Mucosa of gallbladder (tissue), 1 donor: ENCODE measurements around the gene GNB1L. TPM values are rescaled to one million over a fixed set of nuclear protein-coding genes. Genes with fewer than 3 reads are reported as not detected.
A peak's percentile ranks its signal among the peaks of the same experiment; 100 is the strongest.

ENCODE experiments used
- DNase-seq: peaks from one replicate; pipeline ENCODE4 v3.0.0-alpha.2; 2020; ENCODE audit warnings: low spot score
- total RNA-seq: library from RNA; stranded (reverse); gene quantifications from one replicate; pipeline ENCODE4 v1.2.1, GENCODE V29; 2021
- donor health status: DM: no; HTN: no; CAD: no.

Gene GNB1L
- total RNA-seq, 1 donor from 2014 or later = 6.2 TPM

DNA sequence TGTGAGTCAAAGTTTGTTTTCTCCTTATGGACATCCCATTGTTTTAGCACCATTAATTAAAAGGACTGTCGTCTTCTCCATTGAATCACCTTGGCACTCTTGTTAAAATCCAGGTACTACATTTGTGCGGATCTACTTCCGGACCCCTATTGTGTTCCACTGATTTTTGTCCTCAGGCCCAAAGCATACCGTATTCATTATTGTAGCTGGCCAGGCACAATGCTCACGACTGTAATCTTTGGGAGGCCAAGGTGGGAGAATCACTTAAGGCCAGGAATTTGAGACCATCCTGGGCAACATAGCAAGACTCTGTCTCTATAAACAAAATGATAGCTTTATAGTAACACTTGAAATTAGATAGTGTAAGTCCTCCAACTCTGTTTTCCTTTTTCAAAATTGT, 8.9 kb upstream of the GNB1L start:
- DNase-seq = no peak

DNA sequence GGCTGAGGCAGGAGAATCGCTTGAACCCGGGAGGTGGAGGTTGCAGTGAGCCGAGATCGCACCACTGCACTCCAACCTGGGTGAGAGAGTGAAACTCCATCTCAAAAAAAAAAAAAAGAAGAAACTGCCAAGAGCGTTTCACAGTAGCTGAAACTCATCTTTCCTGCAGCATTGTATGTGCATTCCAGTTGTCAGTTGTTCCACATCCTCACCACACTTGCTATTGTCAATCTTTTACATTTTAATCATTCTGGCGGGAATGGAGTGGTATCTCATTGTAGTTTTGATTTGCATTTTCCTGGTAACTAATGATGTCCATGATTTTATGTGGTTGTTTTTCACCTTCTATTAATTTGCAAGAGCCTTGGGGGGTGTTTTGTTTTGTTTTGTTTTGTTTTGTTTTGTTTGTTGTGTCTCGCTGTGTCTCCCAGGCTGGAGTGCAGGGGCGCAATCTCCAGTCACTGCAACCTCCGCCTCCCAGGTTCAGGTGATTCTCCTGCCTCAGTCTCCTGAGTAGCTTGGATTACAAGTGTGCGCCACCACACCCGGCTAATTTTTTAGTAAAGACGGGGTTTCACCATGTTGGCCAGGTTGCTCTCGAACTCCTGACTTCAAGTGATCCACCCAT, 8.1 kb upstream of the GNB1L start:
- DNase-seq = no peak

DNA sequence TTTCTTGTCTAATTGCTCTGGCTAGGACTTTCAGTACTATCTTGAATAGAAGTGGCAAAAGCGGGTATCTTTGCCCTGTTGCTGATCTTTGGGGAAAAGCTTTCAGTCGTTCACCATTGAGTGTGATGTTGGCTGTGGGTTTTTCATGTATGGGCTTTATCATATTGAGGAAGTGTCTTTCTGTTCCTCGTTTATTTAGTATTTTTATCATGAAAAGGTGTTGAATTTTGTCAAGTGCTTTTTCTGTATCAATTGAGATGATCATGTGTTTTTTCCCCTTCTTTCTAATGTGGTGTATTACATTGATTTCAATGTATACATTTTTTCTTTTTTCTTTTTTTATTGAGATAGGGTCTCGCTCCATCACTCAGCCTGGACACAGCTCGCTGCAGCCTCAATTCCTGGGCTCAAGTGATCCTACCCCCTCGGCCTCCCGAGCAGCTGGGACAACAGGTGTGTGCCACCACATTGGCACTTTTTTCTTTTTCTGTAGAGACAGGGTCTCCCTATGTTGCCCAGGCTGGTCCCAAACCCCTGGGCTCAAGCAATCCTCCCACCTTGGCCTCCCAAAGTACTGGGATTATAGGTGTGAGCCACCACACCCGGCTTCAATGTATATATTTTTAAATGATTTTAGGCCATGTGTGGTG, 5.3 kb upstream of the GNB1L start:
- peak; percentile 7 for DNase-seq

DNA sequence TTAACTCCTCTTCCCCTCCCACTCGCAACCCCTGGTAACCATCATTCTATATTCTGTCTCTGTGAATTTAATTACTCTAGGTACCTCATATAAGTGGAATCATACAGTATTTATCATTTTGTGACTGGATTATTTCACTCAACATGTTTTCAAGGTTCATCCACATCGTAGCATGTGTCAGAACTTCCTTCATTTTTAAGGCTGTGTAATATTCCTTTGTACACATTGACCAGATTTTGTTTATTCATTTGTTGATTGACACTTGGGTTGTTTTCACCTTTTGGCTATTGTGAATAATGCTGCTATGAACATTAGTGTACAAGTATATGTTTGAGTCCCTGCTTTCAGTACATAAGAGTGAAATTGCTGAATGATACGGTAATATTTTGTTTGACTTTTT, 2.7 kb upstream of the GNB1L start:
- no peak for DNase-seq

DNA sequence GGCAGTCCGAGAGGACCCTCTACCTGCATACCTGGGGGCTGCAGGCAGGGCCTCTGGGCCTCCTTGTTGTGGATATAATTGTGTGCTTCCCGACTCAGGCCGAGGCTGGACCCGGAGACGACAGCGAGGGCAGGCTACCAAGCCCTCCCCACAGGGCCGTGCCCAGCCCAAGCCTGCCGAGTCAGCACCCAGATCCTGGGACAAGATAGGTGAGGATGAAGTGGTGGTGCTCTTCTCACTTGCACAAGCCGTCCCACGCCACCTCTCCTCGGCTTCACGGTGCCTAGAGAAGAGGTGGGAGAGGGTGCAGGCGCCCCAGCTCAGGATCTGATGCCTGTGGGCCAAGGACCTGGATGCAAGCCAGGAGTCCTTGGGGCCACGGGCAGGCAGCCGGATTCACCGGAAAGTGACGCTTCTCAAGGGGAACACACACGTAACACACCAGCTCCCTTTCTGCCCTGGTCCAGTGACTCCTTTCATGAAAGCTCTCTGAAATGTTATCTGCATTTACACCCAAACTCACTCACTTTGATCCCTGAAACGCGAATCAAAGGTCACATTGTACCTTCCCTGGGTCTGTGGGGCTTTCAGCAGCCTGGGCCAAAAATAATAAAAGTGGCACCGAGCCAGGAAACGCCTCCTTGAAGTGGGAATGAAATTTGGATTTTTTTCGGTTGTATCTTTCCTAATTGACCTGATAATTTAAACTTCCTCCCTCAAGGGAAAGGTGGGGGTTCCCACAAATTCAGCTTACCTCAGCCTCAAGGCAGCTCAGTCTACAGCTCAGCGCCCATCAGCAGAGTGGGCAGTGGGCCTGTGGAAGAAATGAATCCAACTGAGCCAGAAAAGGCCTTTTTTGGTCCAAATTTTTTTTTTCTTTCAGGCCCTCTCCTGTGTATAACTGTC, 1.1 kb upstream of the GNB1L start:
- DNase-seq = peak; percentile 22

DNA sequence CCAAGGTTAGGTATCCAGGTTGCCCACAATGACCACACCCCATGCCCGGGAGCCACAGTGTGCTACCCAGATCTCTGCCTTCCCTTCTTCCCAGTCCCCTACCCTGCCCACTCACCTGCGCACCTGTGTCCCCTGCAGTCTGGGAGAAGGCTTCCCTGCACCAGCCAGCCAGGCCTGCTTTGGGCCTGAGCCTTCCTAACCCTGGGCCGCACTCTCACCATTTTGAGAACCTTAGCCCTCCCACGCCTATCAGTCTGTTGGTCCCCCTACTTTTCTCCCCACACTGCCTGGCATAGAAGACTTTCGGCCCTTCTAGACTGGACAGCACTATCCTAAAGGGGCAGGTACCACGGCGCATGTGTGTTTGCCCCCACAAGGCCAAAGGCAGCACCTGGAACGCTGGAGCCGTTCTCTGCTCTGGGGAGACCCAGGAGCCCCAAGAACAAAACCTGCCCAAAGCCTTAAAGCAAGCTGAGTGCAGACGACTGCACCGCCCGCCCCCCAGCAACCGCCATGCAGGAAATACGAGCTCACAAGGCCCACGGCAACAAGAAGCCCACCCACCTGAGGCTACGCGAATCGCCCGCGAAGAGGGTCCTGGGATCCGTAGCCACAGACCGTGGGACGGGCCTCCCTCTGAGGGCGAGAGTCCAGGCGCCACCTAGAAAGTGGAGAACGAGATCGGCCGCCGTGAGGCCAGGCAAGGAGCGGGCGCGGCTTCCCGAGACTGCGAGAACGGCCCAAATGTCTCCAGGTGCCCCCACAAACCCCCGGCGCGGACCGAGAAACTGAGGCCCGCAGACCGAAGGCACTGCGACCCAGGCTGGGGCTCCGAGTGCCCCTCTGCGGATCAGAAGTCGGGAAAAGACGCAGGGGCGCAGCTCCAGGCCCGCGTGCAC, 546 bp downstream of the GNB1L start:
- peak; percentile 10 for DNase-seq

DNA sequence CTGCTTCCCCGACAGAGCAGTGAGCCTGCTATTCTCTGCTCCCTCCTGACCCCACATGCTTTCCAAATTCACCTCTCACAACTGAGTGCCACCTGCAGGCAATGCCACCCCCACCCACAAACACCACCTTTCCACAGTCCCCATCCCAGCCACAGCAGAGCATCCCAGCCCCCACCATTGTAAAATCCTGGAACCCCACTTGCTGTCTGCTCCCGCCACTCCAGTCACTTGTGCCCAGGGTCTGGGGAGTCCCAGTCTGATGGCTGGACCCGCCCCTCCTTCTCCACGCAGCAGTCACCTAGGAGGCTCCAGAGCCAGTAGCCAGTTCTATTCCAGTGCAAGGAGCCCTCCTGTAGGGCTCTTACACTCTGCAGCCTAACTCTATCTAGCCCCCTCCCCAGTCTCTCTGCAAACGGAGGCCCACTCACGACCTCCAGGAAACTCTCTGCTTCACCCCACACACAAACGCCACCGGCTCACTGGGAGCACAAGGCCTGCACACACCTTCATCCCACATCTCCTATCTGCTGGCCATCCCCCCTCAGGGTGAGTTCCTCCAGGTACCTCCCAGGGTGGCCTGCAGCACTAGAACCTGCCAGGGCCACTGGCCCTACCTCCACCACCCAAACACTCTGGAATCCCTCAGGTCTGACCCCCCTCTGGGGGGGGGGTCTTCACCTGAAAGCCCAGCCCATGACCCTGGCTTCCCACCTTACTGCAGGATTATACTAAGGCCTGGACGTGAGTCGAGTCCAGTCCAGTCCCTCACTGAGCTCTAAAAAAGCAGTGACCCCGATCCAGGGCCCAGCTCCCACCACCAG, 1.4 kb downstream of the GNB1L start:
- DNase-seq = peak; percentile 8

DNA sequence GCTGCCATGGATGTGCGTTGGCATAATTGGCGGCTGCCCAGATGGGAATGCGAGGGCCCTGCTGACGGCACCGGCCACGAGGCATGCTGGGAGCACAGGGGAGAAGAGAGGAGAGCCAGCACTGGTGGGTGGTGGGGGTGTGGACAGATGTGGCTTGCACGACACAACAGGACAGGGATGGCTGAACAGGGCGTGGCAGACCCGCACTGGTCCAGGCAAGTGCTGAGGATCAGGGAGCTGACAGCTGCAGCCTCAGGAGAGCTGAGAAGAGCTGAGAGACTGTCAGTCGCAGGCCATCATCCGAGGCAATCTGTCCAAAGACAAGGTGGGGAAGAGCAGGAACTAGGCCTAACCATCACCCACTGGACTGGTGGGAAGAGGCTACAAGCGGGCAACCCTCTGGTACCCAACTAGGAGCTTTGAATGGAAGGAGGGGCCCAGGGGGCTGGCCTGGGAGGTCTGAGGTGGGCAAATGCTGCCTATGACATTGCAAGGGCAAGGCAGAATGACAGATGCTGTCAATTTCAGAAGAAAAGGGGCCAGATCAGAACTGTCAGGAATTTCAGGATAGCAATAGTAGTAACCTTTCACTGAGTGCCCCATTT, 2.4 kb downstream of the GNB1L start:
- peak; percentile 9 for DNase-seq

DNA sequence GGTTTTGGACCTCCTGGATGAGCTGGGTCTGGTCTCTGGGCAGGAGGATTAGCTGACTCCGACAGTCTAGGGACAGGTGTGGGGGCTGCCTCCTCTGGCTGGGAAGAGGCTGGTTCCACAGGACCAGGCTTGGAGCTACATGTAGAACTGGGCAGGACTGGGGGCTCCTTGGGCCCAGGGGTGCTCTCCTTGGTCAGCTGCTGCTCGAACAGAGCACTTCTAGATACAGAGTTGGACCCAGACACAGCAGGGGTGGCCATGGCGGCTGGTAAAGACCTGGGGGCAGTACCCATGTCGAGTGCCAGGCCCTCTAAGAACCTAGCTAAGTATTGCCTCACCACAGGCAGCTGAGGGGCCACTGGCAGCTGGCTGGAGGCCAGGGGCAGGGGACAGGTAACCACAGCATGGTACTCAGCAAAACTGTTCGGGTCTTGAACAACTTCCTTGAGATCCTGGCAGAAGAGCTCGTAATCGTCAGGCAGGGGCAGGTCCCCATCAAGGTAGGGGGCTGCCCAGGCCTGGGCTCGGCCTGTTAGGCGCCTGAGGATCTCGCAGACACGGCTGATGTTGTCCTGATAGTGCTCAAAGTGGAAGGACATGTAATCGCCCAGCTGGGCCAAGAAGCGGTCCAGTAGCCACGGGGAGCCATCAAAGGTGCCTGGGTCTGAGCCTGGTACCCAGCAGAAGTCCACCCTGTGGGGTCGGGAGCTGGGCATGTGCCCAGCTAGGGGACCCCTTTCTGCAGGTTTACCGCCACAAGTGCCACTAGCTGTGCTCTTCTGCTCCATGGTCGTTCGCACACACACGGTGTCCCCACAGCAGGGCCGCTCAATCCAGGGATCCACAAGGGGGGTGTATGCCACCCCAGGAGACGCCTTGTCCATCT, 3.1 kb downstream of the GNB1L start:
- DNase-seq = no peak

DNA sequence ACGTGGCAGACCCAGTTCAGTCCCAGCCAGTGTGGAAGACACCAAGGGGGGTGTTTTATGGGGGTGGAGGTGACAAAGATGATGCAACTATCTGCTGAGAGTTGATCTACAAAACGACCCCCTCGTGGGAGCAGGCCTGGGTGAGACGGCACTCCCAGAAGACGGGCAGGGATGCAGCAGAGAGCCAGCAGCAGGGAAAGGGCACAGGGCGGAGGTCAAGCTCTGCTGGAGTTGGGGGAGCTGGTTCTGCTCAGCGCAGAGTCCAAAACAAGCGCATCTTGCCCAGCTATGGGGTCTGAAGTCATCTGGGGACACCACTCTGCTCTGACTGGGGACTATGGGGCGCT, 3.9 kb downstream of the GNB1L start:
- DNase-seq = no peak

DNA sequence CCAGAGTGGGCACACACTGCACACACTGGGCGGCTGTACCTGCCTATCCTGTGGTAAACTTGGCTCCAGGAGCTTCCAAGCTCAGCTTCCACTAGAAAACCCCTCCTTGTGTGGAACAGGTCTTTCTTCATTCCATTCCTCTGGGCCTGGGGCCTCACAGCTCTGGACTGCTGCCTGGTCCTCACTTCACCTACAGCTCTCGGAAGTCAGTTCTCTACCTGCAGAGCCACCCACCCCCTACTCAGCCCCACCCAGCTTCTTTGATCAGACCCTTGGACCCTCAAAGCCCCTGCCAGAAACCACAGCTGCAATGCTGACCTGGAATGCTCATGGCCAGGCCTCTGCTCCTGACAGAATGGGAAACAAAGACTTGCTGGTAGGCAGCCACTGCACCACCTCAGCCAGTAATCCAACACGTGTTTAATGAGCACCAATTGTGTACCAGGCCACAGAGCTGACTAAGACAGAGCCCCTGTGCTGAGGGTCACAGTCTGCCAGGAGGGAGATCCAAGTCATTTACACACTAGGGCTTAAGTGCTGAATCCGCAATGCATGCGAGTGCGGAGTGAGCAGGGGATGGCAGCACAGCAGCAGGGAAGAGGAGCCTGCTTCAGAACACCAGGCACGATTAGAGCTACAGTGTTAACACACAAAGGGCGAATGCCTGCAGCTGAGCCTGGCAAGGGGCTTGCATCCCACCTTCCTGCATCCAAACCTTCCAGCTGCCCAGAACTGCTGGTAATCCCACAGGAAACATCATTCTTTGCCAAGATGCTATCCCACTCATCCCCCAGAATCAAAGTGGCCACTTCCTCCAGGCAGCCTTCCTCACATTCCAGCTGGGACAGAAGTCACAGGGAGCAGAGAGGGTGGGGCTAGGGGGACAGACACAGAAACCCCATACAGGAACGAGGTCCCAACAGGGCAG, 4.6 kb downstream of the GNB1L start:
- no peak for DNase-seq

DNA sequence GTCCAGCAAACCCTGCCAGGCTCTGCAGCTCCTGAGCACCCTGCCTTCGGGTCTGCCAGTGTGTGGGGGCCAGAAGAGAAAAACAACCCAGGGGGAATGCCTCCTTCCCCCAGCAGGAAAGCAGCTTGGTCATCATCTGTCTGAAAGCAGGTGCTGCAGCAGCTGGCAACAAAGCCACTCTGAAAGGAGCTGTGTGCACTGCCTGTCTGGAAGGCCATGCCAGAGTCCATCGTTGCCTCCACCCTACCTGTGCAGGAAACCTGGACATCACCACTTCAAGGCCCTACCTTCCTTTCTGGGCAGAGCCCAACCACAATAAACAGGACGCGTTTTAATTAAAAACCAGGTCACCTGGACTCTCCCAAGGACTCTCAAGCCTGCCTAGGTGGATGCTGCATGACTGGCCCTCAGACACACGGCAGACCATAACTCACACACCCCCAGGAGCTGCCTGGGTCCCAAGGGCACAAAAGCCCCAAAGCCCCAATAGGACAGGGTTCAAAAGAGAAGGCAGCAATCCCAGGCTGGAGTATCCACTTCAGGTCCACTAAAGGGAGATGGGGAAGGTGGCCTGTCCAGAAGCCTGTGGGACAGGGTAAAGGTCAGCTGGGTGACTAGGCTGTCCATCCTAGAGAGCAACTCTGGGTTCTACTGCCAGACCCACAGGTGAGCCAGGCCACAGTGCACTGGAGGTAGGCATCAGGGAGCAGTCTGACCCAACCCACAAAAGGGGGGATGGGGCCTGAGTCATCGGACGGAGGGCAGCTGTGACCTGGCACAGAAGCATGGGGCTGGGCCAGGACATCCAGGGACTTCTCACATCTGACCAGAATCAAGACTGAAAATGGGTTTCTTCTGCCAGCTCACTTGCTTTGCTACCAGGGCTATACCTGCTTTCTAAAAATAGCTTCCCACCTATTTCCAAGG, 6.1 kb downstream of the GNB1L start:
- no peak for DNase-seq

DNA sequence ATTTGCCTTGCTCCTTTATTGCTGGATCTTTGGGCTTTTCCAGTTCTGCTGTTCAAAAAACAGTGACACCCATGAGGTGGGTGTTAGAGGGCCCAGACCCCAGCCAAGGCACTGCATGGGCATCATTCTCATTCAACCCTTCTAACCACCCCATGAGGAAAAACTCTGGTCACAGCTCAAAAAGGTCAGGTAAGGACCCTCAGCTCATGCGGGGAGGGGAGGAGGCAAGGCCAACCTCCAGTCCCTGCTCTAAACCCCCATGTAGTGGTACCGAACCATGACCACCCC, 7.4 kb downstream of the GNB1L start:
- DNase-seq = no peak

DNA sequence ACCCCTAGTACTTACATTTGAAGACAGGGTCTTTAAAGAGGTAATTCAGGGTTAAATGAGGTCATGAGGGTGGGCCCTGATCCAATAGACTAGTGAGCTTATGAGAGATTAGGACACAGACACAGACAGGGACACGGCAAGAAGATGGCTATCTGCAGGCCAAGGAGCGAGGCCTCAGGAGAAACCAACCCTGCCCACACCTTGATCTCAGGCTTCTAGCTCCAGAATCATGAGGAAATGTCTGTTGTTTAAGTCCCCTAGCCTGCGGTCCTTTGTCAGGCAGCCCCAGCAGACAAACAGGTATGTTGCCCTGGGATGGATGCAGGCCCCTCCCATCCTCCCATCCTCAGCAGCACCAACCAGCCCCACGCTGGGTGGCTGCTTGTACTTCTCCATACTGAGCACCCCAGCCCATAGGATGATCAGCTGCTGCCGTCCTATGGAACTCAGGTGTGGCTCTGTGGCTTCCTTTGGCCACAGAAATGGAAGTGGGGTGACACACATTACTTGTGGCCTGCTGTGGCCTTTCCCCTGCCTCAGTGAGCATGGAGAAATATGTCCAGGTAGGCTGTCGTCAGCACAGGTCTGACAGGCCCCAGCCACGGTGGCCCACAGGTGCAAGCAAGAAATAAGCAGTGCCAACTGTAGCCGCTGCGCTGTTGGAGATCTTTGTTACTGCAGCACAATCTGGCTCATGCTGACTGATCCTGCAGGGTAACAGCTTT, 7.9 kb downstream of the GNB1L start:
- DNase-seq = no peak

DNA sequence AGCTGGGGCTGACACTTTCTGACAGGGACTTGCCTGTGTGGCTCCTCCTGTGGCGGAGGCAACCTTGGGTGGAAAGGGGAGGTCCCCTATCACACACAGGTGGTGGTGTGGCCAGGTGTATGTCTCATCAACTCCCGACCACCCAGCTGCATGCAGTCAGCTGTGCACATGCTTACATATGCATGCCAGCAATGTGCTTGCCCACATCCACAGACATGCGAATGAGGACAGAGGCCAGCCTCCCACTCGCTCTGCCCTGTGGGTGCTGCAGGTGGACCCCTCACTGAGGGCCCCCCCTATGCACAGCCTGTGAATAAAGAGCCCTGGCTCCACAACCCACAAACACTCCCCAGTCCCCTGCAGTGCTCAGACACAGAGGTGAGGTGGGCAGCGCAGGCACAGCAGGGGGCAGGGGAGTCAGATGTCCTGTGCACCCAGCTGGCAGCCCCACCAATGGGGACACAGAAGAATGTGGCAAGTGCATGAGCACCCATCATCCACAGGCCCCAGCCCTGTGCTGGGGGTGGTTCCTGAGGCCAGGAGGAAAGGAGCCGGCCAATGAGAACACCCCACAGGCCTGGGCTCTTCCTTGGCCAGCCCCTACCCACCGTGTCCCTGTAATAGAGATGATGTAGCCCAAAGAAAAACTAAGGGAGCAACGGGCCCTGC, 9.5 kb downstream of the GNB1L start:
- no peak for DNase-seq

DNA sequence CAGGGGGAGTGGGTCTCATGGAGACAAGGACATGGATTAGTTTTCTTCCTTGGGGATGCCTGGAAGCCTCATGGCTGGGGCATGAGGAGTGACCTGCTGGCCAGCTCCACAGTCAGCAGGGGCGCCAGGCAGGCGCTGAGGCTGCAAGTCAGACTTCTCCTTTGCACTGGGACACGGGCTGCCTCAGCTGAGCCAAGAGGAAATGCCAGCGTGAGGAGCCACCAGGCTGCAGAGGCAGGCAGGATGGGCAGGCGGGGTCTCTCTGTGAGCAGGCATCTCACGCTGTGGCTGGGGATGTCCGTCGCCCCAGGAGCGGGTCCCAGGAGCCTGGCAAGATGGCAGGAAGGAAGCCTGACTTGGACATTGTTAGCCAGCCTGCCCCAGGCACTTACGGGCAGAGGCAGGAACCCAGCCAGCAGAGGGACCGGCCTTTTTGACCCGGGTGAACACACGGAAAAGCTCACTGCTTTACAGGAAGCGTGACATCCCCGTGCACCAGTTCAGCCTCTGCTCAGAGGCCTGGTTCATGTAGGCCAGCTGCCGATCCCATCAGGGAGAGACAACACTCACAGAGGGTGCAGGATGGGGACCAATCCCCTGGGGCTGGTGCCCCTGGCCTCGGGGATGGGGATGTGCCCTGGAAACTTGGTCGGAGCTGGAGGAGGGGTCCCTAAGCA, 10.2 kb downstream of the GNB1L start:
- peak; percentile 48 for DNase-seq
